HCT116 (cell line): ENCODE data around the gene FSTL4.

Experiments
- CEBPB ChIP-seq: IDR thresholded peaks from 2 replicates; pipeline ENCODE4 v1.6.1; 2012; ENCODE audit warnings: low read depth
- ELF1 ChIP-seq: IDR thresholded peaks from 2 replicates; pipeline ENCODE4 v1.6.1; 2012; ENCODE audit warnings: low read depth, borderline replicate concordance
- EZH2 ChIP-seq: fragments of 200-600 bp; sonication (generic); IDR thresholded peaks from 2 replicates; pipeline ENCODE4 v1.6.1; 2017; ENCODE audit warnings: antibody characterized with exemption, mixed run types
- POLR2AphosphoS5 ChIP-seq: IDR thresholded peaks from 2 replicates; pipeline ENCODE4 v1.6.1; 2011; ENCODE audit warnings: mild to moderate bottlenecking, low read depth, low read length, moderate library complexity
- SP1 ChIP-seq: IDR thresholded peaks from 2 replicates; pipeline ENCODE4 v1.6.1; 2012; ENCODE audit warnings: low read depth
- TF ChIP-seq, protein P1 (sequence below), 3 experiments: fragments of 200-600 bp in 1 of 3; sonication (generic) in 1 of 3; IDR thresholded peaks in 2 of 3; conservative IDR thresholded peaks in 1 of 3; 2 replicates each; pipeline ENCODE4 v1.5.1; 2012 to 2017; ENCODE audit warnings: low read depth in 2 of 3, low read length in 2 of 3, antibody characterized with exemption in 1 of 3, borderline replicate concordance in 1 of 3, control low read depth in 1 of 3, mild to moderate bottlenecking in 1 of 3, mixed read lengths in 1 of 3, mixed run types in 1 of 3, moderate library complexity in 1 of 3; ENCODE audit not compliant: insufficient read depth in 1 of 3
- TF ChIP-seq, protein P2 (sequence below): IDR thresholded peaks from 2 replicates; pipeline ENCODE4 v1.6.1; 2012

GRCh38 chr5:133525126-133525525, 87.2 kb downstream of the FSTL4 start:
- TF ChIP-seq, protein P1, sequence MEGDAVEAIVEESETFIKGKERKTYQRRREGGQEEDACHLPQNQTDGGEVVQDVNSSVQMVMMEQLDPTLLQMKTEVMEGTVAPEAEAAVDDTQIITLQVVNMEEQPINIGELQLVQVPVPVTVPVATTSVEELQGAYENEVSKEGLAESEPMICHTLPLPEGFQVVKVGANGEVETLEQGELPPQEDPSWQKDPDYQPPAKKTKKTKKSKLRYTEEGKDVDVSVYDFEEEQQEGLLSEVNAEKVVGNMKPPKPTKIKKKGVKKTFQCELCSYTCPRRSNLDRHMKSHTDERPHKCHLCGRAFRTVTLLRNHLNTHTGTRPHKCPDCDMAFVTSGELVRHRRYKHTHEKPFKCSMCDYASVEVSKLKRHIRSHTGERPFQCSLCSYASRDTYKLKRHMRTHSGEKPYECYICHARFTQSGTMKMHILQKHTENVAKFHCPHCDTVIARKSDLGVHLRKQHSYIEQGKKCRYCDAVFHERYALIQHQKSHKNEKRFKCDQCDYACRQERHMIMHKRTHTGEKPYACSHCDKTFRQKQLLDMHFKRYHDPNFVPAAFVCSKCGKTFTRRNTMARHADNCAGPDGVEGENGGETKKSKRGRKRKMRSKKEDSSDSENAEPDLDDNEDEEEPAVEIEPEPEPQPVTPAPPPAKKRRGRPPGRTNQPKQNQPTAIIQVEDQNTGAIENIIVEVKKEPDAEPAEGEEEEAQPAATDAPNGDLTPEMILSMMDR (IDR thresholded peaks at IDR 0.05 in 2 of 3, conservative IDR thresholded peaks at IDR 0.05 in 1 of 3; ENCODE audit: borderline replicate concordance in 1 of 3, insufficient read depth in 1 of 3, low read depth in 2 of 3, low read length in 2 of 3) = no peak
- TF ChIP-seq EZH2 (no peak), ELF1 (no peak), SP1 (no peak), CEBPB (no peak), POLR2AphosphoS5 (no peak)
- TF ChIP-seq, protein P2, sequence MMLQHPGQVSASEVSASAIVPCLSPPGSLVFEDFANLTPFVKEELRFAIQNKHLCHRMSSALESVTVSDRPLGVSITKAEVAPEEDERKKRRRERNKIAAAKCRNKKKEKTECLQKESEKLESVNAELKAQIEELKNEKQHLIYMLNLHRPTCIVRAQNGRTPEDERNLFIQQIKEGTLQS = no peak
